ENCODE measurements around the gene CCDC24. TPM values are rescaled to one million over a fixed set of nuclear protein-coding genes. Genes with fewer than 3 reads are reported as not detected.

Gene CCDC24
- polyA plus RNA-seq, 3 donors, result 1.1 to 3.0 (median 1.9) TPM

DNA sequence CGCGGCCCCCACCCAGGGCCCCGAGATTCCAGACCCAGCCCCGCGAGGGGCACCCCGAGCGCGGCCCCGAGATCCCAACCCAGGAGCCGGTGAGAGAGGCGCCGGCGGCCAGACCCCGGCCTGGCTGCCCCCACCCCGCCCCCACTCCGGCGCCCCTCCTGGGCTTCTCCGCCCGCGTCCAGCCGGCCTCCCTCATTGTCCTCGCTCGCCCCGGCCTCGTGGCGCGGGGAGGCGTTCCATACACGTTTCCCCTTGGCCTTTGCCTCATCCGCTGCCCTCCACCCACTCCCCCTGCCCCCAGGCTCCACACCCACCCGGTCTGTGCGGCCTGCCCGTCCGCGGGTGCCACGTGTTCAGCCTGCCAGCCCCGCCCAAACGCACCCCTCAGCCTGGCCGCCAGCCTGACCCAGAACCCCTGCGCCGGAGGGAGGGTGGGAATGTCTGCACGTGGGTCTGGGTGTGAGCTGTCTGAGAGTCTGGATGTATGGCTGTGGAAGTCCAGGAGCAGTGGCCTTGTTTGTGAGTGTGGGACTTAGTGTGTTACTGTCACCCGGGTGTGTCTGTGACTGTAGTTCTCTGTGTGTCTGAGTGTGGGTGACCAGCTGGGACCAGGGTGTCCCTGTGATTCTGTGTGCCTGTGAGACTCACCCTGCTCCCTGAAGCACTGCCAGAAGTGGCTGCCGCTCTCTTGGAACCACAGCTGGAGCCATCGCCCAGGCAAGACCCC, 11.7 kb upstream of the CCDC24 start:
- Histone ChIP-seq H3K36me3 (replicated peaks in 1 of 2; ENCODE audit: control insufficient read depth in 1 of 2, insufficient read depth in 2 of 2, low read length in 2 of 2) (peaks cover 19 to 25% of the 10 kb centered on the region in 2 donors), H2AFZ (ENCODE audit: insufficient read depth, low read depth, low read length, poor library complexity, severe bottlenecking) (peak overlapping the region; percentile 14), H3K27me3 (ENCODE audit: control insufficient read depth in 2 of 2, insufficient read depth in 2 of 2, low read length in 2 of 2) (no peaks in the 10 kb centered on the region), H3K4me3 (replicated peaks in 1 of 3; ENCODE audit: low read depth in 2 of 3, low read length in 3 of 3) (peak overlapping the region in 2 of 3 experiments; percentile 9 to 68), H3K27ac (ENCODE audit: low read depth in 1 of 2, low read length in 2 of 2) (no peak overlapping the region), H3K9ac (ENCODE audit: insufficient read depth, low read length, poor library complexity, severe bottlenecking) (peak overlapping the region; percentile 27), H4K20me1 (ENCODE audit: insufficient read depth, low read length) (peaks cover 45% of the 10 kb centered on the region), H3K4me1 (ENCODE audit: control insufficient read depth in 1 of 2, insufficient read depth in 2 of 2, low read length in 2 of 2) (peaks cover 49 to 64% of the 10 kb centered on the region in 2 donors), H3K4me2 (replicated peaks; ENCODE audit: extremely low read depth, low read length, poor library complexity, severe bottlenecking) (peak overlapping the region; percentile 79), H3K9me3 (replicated peaks in 1 of 2; ENCODE audit: control insufficient read depth in 1 of 2, insufficient read depth in 1 of 2, low read length in 2 of 2) (no peaks in the 10 kb centered on the region), H3K79me2 (ENCODE audit: insufficient read depth, low read length) (peaks cover 35% of the 10 kb centered on the region)
- TF ChIP-seq, protein P1, sequence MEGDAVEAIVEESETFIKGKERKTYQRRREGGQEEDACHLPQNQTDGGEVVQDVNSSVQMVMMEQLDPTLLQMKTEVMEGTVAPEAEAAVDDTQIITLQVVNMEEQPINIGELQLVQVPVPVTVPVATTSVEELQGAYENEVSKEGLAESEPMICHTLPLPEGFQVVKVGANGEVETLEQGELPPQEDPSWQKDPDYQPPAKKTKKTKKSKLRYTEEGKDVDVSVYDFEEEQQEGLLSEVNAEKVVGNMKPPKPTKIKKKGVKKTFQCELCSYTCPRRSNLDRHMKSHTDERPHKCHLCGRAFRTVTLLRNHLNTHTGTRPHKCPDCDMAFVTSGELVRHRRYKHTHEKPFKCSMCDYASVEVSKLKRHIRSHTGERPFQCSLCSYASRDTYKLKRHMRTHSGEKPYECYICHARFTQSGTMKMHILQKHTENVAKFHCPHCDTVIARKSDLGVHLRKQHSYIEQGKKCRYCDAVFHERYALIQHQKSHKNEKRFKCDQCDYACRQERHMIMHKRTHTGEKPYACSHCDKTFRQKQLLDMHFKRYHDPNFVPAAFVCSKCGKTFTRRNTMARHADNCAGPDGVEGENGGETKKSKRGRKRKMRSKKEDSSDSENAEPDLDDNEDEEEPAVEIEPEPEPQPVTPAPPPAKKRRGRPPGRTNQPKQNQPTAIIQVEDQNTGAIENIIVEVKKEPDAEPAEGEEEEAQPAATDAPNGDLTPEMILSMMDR (IDR thresholded peaks at IDR 0.05), result no peak
- WGBS (ENCODE audit: insufficient coverage), result 6% methylated on average over 28 of the region's 45 CpGs
- peak in 1 of 3 donors; percentile 29 for DNase-seq
- Mint-ChIP-seq H3K4me1 (peaks cover 62% of the 10 kb centered on the region), H3K4me3 (peak overlapping the region; percentile 84 to 87), H3K27me3 (ENCODE audit: low read depth in 3 of 3) (peaks cover 4 to 6% (median 4%) of the 10 kb centered on the region in 3 donors), H3K9me3 (peaks cover 0 to 2% (median 0%) of the 10 kb centered on the region in 7 donors), H3K27ac (peak overlapping the region in 3 of 7 donors; percentile 15 to 37 (median 25)), H3K36me3 (peaks cover 31 to 32% of the 10 kb centered on the region in 2 donors)
- intact Hi-C loops (cut with micrococcal nuclease), result loop anchor here in 1 of 2 donors (10.0 kb wide), 2 partner anchors 325 to 375 kb away; partner anchors contain the start of genes ERI3 and KDM4A

DNA sequence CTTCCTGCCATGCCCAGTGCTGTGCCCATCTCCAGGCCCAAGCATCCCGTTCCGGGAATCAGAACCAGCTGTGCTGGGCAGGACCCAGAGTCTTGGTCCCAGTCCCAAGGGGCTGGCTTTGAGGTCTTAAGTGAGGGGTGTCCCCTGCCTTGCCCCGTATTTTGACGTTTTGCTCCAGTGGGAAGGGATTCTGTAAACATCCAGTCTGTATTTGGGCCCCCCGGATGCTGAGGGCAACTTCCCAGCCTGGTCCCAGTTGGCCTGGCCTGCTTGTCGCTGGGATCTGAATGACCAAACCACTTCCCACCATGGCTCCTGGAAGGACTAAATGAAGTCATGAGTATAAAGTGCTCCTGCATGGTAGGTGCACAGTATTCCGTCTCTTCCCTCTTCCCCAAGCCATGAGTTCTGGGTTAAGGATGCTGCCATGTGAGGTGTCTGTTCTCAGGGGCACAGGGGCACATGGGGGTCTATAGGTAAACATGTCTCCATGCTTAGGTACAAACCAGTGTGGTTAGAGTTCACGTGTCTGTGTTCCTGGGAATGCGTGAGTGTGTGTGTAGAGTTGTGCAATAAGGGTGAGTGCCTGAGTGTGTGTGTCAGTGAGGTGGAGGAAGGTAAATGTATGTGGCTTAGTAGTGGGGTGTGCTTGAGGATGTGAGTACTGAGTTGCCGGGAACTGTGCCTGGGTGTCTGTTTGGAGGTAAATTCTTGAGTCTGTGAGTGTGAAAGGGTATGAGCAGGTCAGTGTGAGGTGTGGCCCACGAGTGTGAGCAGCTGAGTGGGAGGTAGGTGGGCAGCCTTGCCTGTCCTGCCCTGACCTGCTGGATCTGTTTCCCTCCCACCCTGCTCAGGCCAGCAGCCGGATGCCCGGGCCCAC, 10.9 kb upstream of the CCDC24 start:
- Histone ChIP-seq H3K4me3 (replicated peaks in 1 of 3; ENCODE audit: low read depth in 2 of 3, low read length in 3 of 3) (peak overlapping the region in 1 of 3 experiments; percentile 68), H3K9me3 (replicated peaks in 1 of 2; ENCODE audit: control insufficient read depth in 1 of 2, insufficient read depth in 1 of 2, low read length in 2 of 2) (no peaks in the 10 kb centered on the region), H3K4me2 (replicated peaks; ENCODE audit: extremely low read depth, low read length, poor library complexity, severe bottlenecking) (peak overlapping the region; percentile 79), H3K9ac (ENCODE audit: insufficient read depth, low read length, poor library complexity, severe bottlenecking) (no peak overlapping the region), H4K20me1 (ENCODE audit: insufficient read depth, low read length) (peaks cover 38% of the 10 kb centered on the region), H3K27ac (ENCODE audit: low read depth in 1 of 2, low read length in 2 of 2) (no peak overlapping the region), H2AFZ (ENCODE audit: insufficient read depth, low read depth, low read length, poor library complexity, severe bottlenecking) (no peak overlapping the region), H3K27me3 (ENCODE audit: control insufficient read depth in 2 of 2, insufficient read depth in 2 of 2, low read length in 2 of 2) (no peaks in the 10 kb centered on the region), H3K79me2 (ENCODE audit: insufficient read depth, low read length) (peaks cover 28% of the 10 kb centered on the region), H3K4me1 (ENCODE audit: control insufficient read depth in 1 of 2, insufficient read depth in 2 of 2, low read length in 2 of 2) (peaks cover 49 to 64% of the 10 kb centered on the region in 2 donors), H3K36me3 (replicated peaks in 1 of 2; ENCODE audit: control insufficient read depth in 1 of 2, insufficient read depth in 2 of 2, low read length in 2 of 2) (peaks cover 19 to 25% of the 10 kb centered on the region in 2 donors)
- Mint-ChIP-seq H3K4me1 (peaks cover 62% of the 10 kb centered on the region), H3K36me3 (peaks cover 30 to 31% of the 10 kb centered on the region in 2 donors), H3K4me3 (peak overlapping the region; percentile 84 to 87), H3K27ac (peak overlapping the region in 5 of 7 donors; percentile 2 to 37 (median 9)), H3K27me3 (ENCODE audit: low read depth in 3 of 3) (peaks cover 4 to 6% (median 4%) of the 10 kb centered on the region in 3 donors), H3K9me3 (peaks cover 0 to 2% (median 0%) of the 10 kb centered on the region in 7 donors)
- TF ChIP-seq, protein P1 (IDR thresholded peaks at IDR 0.05), result no peak
- peak in 1 of 3 donors; percentile 36 for DNase-seq
- 74% methylated on average over 10 of the region's 13 CpGs for WGBS (ENCODE audit: insufficient coverage)
- intact Hi-C loops (cut with micrococcal nuclease), result no loop called here

Measured in CD14-positive monocyte (primary cell).